ENCODE data around the gene HDAC9.

DNA sequence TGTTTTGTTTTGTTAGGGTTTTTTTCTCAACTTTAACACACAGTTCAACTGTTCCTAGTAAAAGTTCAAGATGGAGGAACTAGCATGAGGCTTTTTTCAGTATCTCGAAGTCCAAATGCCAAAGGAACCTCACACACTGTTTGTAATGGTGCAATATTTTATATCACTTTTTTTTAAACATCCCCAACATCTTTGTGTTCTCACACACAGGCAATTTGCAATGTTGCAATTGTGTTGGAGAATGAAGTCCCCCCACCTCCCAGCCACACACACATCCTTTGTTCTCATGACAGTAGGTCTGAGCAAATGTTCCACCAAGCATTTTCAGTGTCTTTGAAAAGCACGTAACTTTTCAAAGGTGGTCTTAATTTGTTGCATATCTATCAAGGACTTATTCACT is 501.0 kb downstream of the HDAC9 start:
- TF ChIP-seq, protein P1, sequence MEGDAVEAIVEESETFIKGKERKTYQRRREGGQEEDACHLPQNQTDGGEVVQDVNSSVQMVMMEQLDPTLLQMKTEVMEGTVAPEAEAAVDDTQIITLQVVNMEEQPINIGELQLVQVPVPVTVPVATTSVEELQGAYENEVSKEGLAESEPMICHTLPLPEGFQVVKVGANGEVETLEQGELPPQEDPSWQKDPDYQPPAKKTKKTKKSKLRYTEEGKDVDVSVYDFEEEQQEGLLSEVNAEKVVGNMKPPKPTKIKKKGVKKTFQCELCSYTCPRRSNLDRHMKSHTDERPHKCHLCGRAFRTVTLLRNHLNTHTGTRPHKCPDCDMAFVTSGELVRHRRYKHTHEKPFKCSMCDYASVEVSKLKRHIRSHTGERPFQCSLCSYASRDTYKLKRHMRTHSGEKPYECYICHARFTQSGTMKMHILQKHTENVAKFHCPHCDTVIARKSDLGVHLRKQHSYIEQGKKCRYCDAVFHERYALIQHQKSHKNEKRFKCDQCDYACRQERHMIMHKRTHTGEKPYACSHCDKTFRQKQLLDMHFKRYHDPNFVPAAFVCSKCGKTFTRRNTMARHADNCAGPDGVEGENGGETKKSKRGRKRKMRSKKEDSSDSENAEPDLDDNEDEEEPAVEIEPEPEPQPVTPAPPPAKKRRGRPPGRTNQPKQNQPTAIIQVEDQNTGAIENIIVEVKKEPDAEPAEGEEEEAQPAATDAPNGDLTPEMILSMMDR (IDR thresholded peaks at IDR 0.05) = no peak
- no peak for TF ChIP-seq ZFX (IDR thresholded peaks at IDR 0.05; ENCODE audit: borderline replicate concordance)

All from 22Rv1 (cell line).